Measurements from ENCODE around the gene SCRN1.

DNA sequence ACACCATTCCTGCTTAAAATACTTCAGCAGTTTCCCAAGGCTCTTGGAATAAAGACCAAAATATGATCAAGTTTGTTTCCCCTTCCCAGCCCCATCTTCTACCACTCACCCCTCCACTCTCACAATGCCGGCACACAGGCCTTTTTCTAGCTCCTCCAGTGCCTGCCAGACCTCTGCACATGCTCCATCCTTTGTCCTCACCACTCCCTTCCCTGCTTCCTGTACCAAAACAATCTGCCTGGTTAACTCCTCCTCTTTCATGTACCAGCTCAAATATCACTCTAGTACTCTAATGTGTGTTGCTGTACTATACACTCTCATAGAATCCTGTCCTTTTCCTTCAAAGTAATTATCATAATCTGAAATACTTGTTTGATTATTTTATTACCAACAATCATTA lies 19.4 kb downstream of the SCRN1 start:
- TF ChIP-seq, protein P1, sequence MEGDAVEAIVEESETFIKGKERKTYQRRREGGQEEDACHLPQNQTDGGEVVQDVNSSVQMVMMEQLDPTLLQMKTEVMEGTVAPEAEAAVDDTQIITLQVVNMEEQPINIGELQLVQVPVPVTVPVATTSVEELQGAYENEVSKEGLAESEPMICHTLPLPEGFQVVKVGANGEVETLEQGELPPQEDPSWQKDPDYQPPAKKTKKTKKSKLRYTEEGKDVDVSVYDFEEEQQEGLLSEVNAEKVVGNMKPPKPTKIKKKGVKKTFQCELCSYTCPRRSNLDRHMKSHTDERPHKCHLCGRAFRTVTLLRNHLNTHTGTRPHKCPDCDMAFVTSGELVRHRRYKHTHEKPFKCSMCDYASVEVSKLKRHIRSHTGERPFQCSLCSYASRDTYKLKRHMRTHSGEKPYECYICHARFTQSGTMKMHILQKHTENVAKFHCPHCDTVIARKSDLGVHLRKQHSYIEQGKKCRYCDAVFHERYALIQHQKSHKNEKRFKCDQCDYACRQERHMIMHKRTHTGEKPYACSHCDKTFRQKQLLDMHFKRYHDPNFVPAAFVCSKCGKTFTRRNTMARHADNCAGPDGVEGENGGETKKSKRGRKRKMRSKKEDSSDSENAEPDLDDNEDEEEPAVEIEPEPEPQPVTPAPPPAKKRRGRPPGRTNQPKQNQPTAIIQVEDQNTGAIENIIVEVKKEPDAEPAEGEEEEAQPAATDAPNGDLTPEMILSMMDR (conservative IDR thresholded peaks at IDR 0.05; ENCODE audit: low read depth in 2 of 2) = no peak
- TF ChIP-seq POLR2AphosphoS5 (IDR thresholded peaks at IDR 0.05; ENCODE audit: low read depth) = no peak

All from GM23338 (cell line).